ENCODE measurements around the gene CXCL16. TPM values are rescaled to one million over a fixed set of nuclear protein-coding genes. Genes with fewer than 3 reads are reported as not detected.
"Not testable (repeated sequence)": the region's sequence is repeated elsewhere in the genome, so short reads cannot be mapped to it uniquely, and the experiment has no call there.

The CXCL16 gene
- total RNA-seq, 1 experiment from 2014 or later: 4.0 TPM

DNA sequence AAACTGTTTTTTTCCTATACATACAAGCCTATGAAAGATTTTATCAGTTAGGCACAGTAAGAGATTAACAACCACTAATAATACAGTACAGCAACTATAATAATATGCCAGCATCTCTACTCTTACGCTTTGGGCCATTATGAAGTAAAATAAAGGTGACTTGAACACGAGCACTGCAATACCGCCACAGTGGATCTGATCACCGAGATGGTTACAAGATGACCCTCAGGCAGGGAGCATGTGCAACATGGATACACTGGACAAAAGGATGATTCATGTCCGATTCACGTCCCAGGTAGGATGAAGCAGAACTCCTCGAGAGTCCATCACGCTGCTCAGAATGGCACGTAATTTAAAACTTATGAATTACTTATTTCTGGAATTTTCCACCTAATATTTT, 46.3 kb downstream of the CXCL16 start:
- ChIA-PET POLR2A (ENCODE audit: low non-redundant PET) (interaction anchor here (0.7 kb wide), 1 partner anchor 1677 kb away, joined by 3 read pairs; no protein-coding TSS in a partner anchor), CTCF (no interaction called here)
- intact Hi-C loops (cut with micrococcal nuclease; ENCODE audit: unreplicated experiment): no loop called here
- TF ChIP-seq EZH2 (IDR thresholded peaks at IDR 0.05; ENCODE audit: borderline replicate concordance, low read depth, low read length, poor library complexity, severe bottlenecking): no peak
- TF ChIP-seq, protein P1, sequence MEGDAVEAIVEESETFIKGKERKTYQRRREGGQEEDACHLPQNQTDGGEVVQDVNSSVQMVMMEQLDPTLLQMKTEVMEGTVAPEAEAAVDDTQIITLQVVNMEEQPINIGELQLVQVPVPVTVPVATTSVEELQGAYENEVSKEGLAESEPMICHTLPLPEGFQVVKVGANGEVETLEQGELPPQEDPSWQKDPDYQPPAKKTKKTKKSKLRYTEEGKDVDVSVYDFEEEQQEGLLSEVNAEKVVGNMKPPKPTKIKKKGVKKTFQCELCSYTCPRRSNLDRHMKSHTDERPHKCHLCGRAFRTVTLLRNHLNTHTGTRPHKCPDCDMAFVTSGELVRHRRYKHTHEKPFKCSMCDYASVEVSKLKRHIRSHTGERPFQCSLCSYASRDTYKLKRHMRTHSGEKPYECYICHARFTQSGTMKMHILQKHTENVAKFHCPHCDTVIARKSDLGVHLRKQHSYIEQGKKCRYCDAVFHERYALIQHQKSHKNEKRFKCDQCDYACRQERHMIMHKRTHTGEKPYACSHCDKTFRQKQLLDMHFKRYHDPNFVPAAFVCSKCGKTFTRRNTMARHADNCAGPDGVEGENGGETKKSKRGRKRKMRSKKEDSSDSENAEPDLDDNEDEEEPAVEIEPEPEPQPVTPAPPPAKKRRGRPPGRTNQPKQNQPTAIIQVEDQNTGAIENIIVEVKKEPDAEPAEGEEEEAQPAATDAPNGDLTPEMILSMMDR (conservative IDR thresholded peaks at IDR 0.05; ENCODE audit: low read depth, low read length): no peak
- BruUV-seq (replicated peaks): no TSS peak
- H3K4me1 ChIP-seq (ENCODE audit: insufficient read depth, low read length, poor library complexity, severe bottlenecking): no peaks in the 10 kb centered on the region
- no peak overlapping the region for H3K4me3 ChIP-seq (ENCODE audit: low read depth, low read length, poor library complexity, severe bottlenecking)
- no peak for DNase-seq (ENCODE audit: low spot score)
- no peak overlapping the region for H3K27ac ChIP-seq (ENCODE audit: low read depth, low read length, poor library complexity, severe bottlenecking)
- H3K36me3 ChIP-seq (ENCODE audit: insufficient read depth, low read length, poor library complexity, severe bottlenecking): peaks cover 41% of the 10 kb centered on the region
- no peaks in the 10 kb centered on the region for H3K9me3 ChIP-seq (ENCODE audit: low read depth, low read length, poor library complexity, severe bottlenecking)
- H3K27me3 ChIP-seq (replicated peaks; ENCODE audit: insufficient read depth, low read depth, low read length, poor library complexity): no peaks in the 10 kb centered on the region

DNA sequence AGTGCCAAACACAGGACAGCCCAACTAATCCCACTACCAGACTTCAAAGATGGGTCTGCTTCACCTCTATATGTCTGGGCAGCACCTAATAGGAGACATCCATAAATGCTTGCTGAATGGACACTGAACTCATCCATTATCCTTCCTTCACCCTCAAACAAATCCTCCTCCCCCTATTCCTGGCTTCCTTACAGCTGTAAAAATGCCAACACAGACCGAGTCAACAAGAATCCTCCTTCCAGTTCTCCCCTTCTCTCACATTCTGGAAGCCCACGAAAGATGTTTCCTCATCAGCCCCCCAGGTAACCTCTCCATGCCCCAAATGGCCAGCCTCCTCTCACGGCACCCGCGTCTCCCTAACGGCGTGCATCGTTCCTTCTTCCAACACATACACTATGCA, 48.0 kb downstream of the CXCL16 start:
- Histone ChIP-seq H3K27me3 (replicated peaks; ENCODE audit: insufficient read depth, low read depth, low read length, poor library complexity) (no peaks in the 10 kb centered on the region), H3K27ac (ENCODE audit: low read depth, low read length, poor library complexity, severe bottlenecking) (no peak overlapping the region), H3K36me3 (ENCODE audit: insufficient read depth, low read length, poor library complexity, severe bottlenecking) (peaks cover 53% of the 10 kb centered on the region), H3K9me3 (ENCODE audit: low read depth, low read length, poor library complexity, severe bottlenecking) (no peaks in the 10 kb centered on the region), H3K4me3 (ENCODE audit: low read depth, low read length, poor library complexity, severe bottlenecking) (no peak overlapping the region), H3K4me1 (ENCODE audit: insufficient read depth, low read length, poor library complexity, severe bottlenecking) (no peaks in the 10 kb centered on the region)
- ChIA-PET POLR2A (ENCODE audit: low non-redundant PET) (no interaction called here), CTCF (no interaction called here)
- BruUV-seq (replicated peaks): no TSS peak
- TF ChIP-seq EZH2 (IDR thresholded peaks at IDR 0.05; ENCODE audit: borderline replicate concordance, low read depth, low read length, poor library complexity, severe bottlenecking): no peak
- TF ChIP-seq, protein P1 (conservative IDR thresholded peaks at IDR 0.05; ENCODE audit: low read depth, low read length): no peak
- intact Hi-C loops (cut with micrococcal nuclease; ENCODE audit: unreplicated experiment): no loop called here
- no peak for DNase-seq (ENCODE audit: low spot score)

DNA sequence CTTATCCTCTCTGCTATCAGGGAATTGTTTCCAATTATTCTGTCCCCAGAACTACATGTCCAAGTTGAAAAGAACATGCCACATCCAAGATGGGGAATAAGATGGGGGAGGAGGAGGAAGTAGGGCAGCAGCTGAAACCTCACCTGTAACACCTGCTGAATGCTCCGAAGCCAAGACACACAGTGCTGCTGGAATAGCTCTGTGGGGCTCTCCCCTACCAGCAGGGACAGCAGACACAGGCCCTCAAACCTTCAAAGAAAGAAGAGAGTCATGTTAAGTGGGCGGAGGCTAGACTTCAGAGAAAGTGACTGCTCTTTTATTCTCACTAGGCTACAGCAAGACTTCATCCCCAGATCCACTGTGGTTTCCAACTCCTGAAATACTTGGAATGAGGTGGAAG, 49.0 kb downstream of the CXCL16 start:
- CTCF ChIA-PET: no interaction called here

DNA sequence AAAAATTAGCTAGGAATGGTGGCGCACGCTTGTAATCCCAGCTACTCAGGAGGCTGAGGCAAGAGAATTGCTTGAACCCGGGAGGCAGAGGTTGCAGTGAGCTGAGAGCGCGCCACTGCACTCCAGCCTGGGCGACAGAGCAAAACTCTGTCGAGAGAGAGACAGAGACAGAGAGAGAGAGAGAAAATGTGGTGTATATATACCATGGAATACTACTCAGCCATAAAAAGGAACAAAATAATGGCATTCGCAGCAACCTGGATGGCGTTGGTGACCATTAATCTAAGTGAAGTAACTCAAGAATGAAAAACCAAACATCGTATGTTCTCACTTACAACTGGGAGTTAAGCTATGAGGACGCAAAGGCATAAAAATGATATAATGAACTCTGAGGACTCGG, 49.9 kb downstream of the CXCL16 start:
- H3K27me3 ChIP-seq (replicated peaks; ENCODE audit: insufficient read depth, low read depth, low read length, poor library complexity); DNase-seq (ENCODE audit: low spot score); BruUV-seq (replicated peaks); H3K4me3 ChIP-seq (ENCODE audit: low read depth, low read length, poor library complexity, severe bottlenecking); H3K27ac ChIP-seq (ENCODE audit: low read depth, low read length, poor library complexity, severe bottlenecking); POLR2A ChIA-PET (ENCODE audit: low non-redundant PET); intact Hi-C loops (cut with micrococcal nuclease; ENCODE audit: unreplicated experiment); H3K4me1 ChIP-seq (ENCODE audit: insufficient read depth, low read length, poor library complexity, severe bottlenecking); H3K9me3 ChIP-seq (ENCODE audit: low read depth, low read length, poor library complexity, severe bottlenecking); CTCF ChIA-PET: not testable (repeated sequence)
- H3K36me3 ChIP-seq (ENCODE audit: insufficient read depth, low read length, poor library complexity, severe bottlenecking): peaks cover 55% of the 10 kb centered on the region

More for the DNA sequence above, 49.0 kb downstream of the CXCL16 start:
- DNase-seq (ENCODE audit: low spot score): no peak
- intact Hi-C loops (cut with micrococcal nuclease; ENCODE audit: unreplicated experiment): no loop called here
- no peak overlapping the region for H3K4me3 ChIP-seq (ENCODE audit: low read depth, low read length, poor library complexity, severe bottlenecking)
- H3K36me3 ChIP-seq (ENCODE audit: insufficient read depth, low read length, poor library complexity, severe bottlenecking): peaks cover 50% of the 10 kb centered on the region
- TF ChIP-seq, protein P1 (conservative IDR thresholded peaks at IDR 0.05; ENCODE audit: low read depth, low read length): no peak
- no peak for TF ChIP-seq EZH2 (IDR thresholded peaks at IDR 0.05; ENCODE audit: borderline replicate concordance, low read depth, low read length, poor library complexity, severe bottlenecking)
- no peaks in the 10 kb centered on the region for H3K27me3 ChIP-seq (replicated peaks; ENCODE audit: insufficient read depth, low read depth, low read length, poor library complexity)
- no peaks in the 10 kb centered on the region for H3K4me1 ChIP-seq (ENCODE audit: insufficient read depth, low read length, poor library complexity, severe bottlenecking)
- no TSS peak for BruUV-seq (replicated peaks)
- H3K27ac ChIP-seq (ENCODE audit: low read depth, low read length, poor library complexity, severe bottlenecking): no peak overlapping the region
- no peaks in the 10 kb centered on the region for H3K9me3 ChIP-seq (ENCODE audit: low read depth, low read length, poor library complexity, severe bottlenecking)
- POLR2A ChIA-PET (ENCODE audit: low non-redundant PET): no interaction called here

DNA sequence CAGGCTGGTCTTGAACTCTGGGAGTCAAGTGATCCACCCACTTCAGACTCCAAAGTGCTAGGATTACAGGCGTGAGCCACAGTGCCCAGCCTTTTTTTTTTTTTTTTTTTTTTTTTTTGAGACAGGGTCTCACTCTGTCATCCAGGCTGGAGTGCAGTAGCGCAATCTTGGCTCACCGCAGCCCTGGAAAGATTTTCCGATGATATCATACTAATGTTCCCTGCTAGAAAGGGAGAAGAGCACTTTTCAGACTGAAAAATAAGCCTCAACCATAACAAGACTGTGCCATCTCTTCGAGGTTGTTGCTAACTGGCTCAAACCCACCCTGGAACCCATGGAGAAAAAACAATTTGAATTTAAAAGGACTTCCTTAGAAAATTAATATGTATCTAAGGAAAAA, 56.0 kb downstream of the CXCL16 start:
- H3K4me1 ChIP-seq (ENCODE audit: insufficient read depth, low read length, poor library complexity, severe bottlenecking); BruUV-seq (replicated peaks); H3K27ac ChIP-seq (ENCODE audit: low read depth, low read length, poor library complexity, severe bottlenecking); H3K9me3 ChIP-seq (ENCODE audit: low read depth, low read length, poor library complexity, severe bottlenecking); CTCF ChIA-PET; H3K4me3 ChIP-seq (ENCODE audit: low read depth, low read length, poor library complexity, severe bottlenecking); H3K27me3 ChIP-seq (replicated peaks; ENCODE audit: insufficient read depth, low read depth, low read length, poor library complexity); DNase-seq (ENCODE audit: low spot score); intact Hi-C loops (cut with micrococcal nuclease; ENCODE audit: unreplicated experiment): not testable (repeated sequence)
- POLR2A ChIA-PET (ENCODE audit: low non-redundant PET): interaction anchor here (0.6 kb wide), 1 partner anchor 14 kb away, joined by 9 read pairs; no protein-coding TSS in a partner anchor
- peaks cover 59% of the 10 kb centered on the region for H3K36me3 ChIP-seq (ENCODE audit: insufficient read depth, low read length, poor library complexity, severe bottlenecking)

Data from A673 (cell line).